IPS-20b (cell line): ENCODE data around the gene CDC45.
A peak's percentile ranks its signal among the peaks of the same experiment; 100 is the strongest.

ENCODE experiments used
- H3K27ac ChIP-seq: one replicate; pipeline ENCODE4 v1.5.1; 2013; ENCODE audit warnings: low read length
- H3K27me3 ChIP-seq: 2 replicates; pipeline ENCODE4 v1.6.1; 2013; ENCODE audit warnings: mild to moderate bottlenecking, low read length, inconsistent platforms; ENCODE audit not compliant: insufficient read depth
- H3K36me3 ChIP-seq: 2 replicates; pipeline ENCODE4 v1.6.1; 2013; ENCODE audit warnings: low read depth, mild to moderate bottlenecking, inconsistent platforms, low read length, moderate library complexity; ENCODE audit not compliant: insufficient read depth
- H3K4me1 ChIP-seq: 2 replicates; pipeline ENCODE4 v1.6.1; 2013; ENCODE audit warnings: mild to moderate bottlenecking, control low read depth, inconsistent platforms, low read length, moderate library complexity; ENCODE audit not compliant: insufficient read depth
- H3K4me3 ChIP-seq: 2 replicates; pipeline ENCODE4 v1.5.1; 2013; ENCODE audit warnings: mild to moderate bottlenecking, low read length, inconsistent platforms
- H3K9ac ChIP-seq: 2 replicates; pipeline ENCODE4 v1.6.1; 2013; ENCODE audit warnings: low read depth, mild to moderate bottlenecking, inconsistent platforms, low read length, moderate library complexity
- H3K9me3 ChIP-seq: 2 replicates; pipeline ENCODE4 v1.6.1; 2013; ENCODE audit warnings: mild to moderate bottlenecking, low read depth, low read length, inconsistent platforms; ENCODE audit not compliant: insufficient read depth

Gene CDC45

GRCh38 chr22:19522190-19522880, 42.6 kb downstream of the CDC45 start:
- no peaks in the 10 kb centered on the region for H3K4me1 ChIP-seq
- peak overlapping the region; percentile 66; the same call in 1 of the 2 replicates for H3K4me3 ChIP-seq
- peaks cover 4% of the 10 kb centered on the region; the same call in 1 of the 2 replicates for H3K36me3 ChIP-seq
- H3K9ac ChIP-seq = no peak overlapping the region
- no peak overlapping the region for H3K27ac ChIP-seq
- peaks cover 53% of the 10 kb centered on the region for H3K27me3 ChIP-seq
- no peaks in the 10 kb centered on the region for H3K9me3 ChIP-seq

GRCh38 chr22:19522881-19523239, 43.1 kb downstream of the CDC45 start:
- Histone ChIP-seq H3K9ac (no peak overlapping the region), H3K4me3 (peak overlapping the region; percentile 66; the same call in 1 of the 2 replicates), H3K36me3 (no peaks in the 10 kb centered on the region), H3K9me3 (no peaks in the 10 kb centered on the region), H3K27ac (no peak overlapping the region), H3K27me3 (peaks cover 53% of the 10 kb centered on the region), H3K4me1 (no peaks in the 10 kb centered on the region)

- no peaks in the 10 kb centered on the region for H3K36me3 ChIP-seq
- no peak overlapping the region for H3K9ac ChIP-seq
- peaks cover 53% of the 10 kb centered on the region for H3K27me3 ChIP-seq
- peak overlapping the region; percentile 66 for H3K4me3 ChIP-seq
- H3K27ac ChIP-seq = no peak overlapping the region
- no peaks in the 10 kb centered on the region for H3K4me1 ChIP-seq
- H3K9me3 ChIP-seq = no peaks in the 10 kb centered on the region
These were observed 43.8 kb downstream of the CDC45 start for GRCh38 chr22:19523240-19524169.

- Histone ChIP-seq H3K27me3 (peaks cover 53% of the 10 kb centered on the region), H3K4me3 (peak within 1 kb of the TSS; percentile 66), H3K4me1 (no peaks in the 10 kb centered on the region), H3K36me3 (no peaks in the 10 kb centered on the region), H3K9me3 (no peaks in the 10 kb centered on the region), H3K27ac (no peak within 1 kb of the TSS), H3K9ac (no peak within 1 kb of the TSS)
These were observed 44.7 kb downstream of the CDC45 start, which contains the start of gene CLDN5 for GRCh38 chr22:19524170-19525115. Gene CLDN5 (minus strand): TSS chr22:19524410. CDS start chr22:19524255, 155 bp downstream.

- Histone ChIP-seq H3K27ac (no peak overlapping the region), H3K4me3 (peak overlapping the region; percentile 66; the same call in 1 of the 2 replicates), H3K36me3 (no peaks in the 10 kb centered on the region), H3K27me3 (peaks cover 53% of the 10 kb centered on the region), H3K4me1 (no peaks in the 10 kb centered on the region), H3K9ac (no peak overlapping the region), H3K9me3 (no peaks in the 10 kb centered on the region)
These were observed 45.5 kb downstream of the CDC45 start for GRCh38 chr22:19525116-19525660.

GRCh38 chr22:19525666-19526065, 45.9 kb downstream of the CDC45 start:
- Histone ChIP-seq H3K27me3 (peaks cover 53% of the 10 kb centered on the region), H3K4me1 (no peaks in the 10 kb centered on the region), H3K36me3 (no peaks in the 10 kb centered on the region), H3K4me3 (no peak overlapping the region), H3K9ac (no peak overlapping the region), H3K27ac (no peak overlapping the region), H3K9me3 (no peaks in the 10 kb centered on the region)

GRCh38 chr22:19526076-19526701, 46.5 kb downstream of the CDC45 start:
- Histone ChIP-seq H3K9ac (no peak overlapping the region), H3K4me1 (no peaks in the 10 kb centered on the region), H3K36me3 (no peaks in the 10 kb centered on the region), H3K4me3 (no peak overlapping the region), H3K27me3 (peaks cover 53% of the 10 kb centered on the region), H3K9me3 (no peaks in the 10 kb centered on the region), H3K27ac (no peak overlapping the region)

GRCh38 chr22:19526702-19527111, 47.0 kb downstream of the CDC45 start:
- Histone ChIP-seq H3K9me3 (no peaks in the 10 kb centered on the region), H3K27ac (no peak overlapping the region), H3K4me3 (no peak overlapping the region), H3K27me3 (peaks cover 51% of the 10 kb centered on the region), H3K36me3 (no peaks in the 10 kb centered on the region), H3K9ac (no peak overlapping the region), H3K4me1 (no peaks in the 10 kb centered on the region)

- Histone ChIP-seq H3K27ac (no peak overlapping the region), H3K9me3 (no peaks in the 10 kb centered on the region), H3K9ac (no peak overlapping the region)
These were observed 47.6 kb downstream of the CDC45 start for GRCh38 chr22:19527321-19527721.

GRCh38 chr22:19527861-19528417, 48.2 kb downstream of the CDC45 start:
- Histone ChIP-seq H3K27ac (no peak overlapping the region), H3K9me3 (no peaks in the 10 kb centered on the region), H3K36me3 (no peaks in the 10 kb centered on the region), H3K27me3 (peaks cover 38% of the 10 kb centered on the region), H3K4me1 (no peaks in the 10 kb centered on the region), H3K4me3 (no peak overlapping the region), H3K9ac (no peak overlapping the region)

More at GRCh38 chr22:19527321-19527721, 47.6 kb downstream of the CDC45 start:
- Histone ChIP-seq H3K4me1 (no peaks in the 10 kb centered on the region), H3K27me3 (peaks cover 45% of the 10 kb centered on the region), H3K36me3 (no peaks in the 10 kb centered on the region), H3K4me3 (no peak overlapping the region)
